ENCODE results near the gene IQSEC1.

GRCh38 chr3:12906916-12907290, 166.3 kb downstream of the IQSEC1 start:
- no peak for TF ChIP-seq CTCF (conservative IDR thresholded peaks at IDR 0.05 in 1 of 2, IDR thresholded peaks at IDR 0.05 in 1 of 2; ENCODE audit: low read depth in 1 of 2, low read length in 2 of 2)
- TF ChIP-seq EZH2 (IDR thresholded peaks at IDR 0.05; ENCODE audit: low read length, missing control alignments): no peak
